ENCODE data around the gene PRSS8.
A peak's percentile ranks its signal among the peaks of the same experiment; 100 is the strongest.

PRSS8 gene

DNA sequence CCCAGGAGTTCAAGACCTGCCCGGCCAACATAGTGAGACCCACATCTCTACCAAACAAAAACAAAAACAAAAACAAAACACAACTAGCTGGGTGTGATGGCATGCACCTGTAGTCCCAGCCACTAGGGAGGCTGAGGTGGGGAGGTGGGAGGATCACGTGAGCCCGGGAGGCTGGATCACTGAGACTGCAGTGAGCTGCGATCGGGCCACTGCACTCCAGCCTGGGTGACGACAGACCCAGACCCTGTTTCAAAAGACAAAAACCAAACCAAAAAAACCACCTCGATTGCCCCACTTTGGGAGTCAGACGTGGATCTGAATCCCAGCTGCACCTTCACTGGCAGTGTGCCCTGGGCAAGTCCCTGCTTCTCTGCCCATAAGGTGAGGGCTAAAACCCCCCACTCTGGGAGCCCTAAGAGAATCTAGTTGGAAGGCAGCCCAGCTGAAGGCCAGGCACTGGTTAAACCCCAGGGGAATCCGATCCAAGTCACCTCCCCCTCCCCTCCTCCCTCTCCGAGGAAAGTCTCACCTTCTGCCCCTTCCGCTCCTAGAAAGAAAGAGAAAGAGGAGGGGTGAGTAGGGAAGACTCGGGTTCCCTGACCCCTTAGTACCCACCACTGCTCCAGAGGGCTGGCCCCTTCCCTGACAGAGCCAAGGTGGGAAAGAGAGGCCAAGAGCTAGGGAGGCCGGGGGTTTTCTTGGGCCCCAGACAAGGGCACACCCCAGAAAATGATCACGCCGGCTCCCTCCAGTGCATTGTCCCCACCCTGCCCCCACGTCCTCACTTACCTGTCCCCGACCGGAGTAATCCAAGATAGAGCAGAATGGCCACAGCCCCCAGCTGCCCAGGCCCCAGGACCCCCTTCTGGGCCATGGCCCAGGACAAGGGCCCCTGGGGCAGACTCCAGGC, 647 bp downstream of the PRSS8 start:
- no peaks in the 10 kb centered on the region for H3K27me3 ChIP-seq (ENCODE audit: control insufficient read depth, insufficient read depth, low read length)
- peaks cover 13% of the 10 kb centered on the region for H3K36me3 ChIP-seq (ENCODE audit: control insufficient read depth, insufficient read depth, low read length)
- peaks cover 25% of the 10 kb centered on the region for H3K4me1 ChIP-seq (ENCODE audit: control insufficient read depth, insufficient read depth, low read length)
- WGBS (ENCODE audit: insufficient coverage, insufficient read length) = no CpG with 5 or more reads among the region's 18 CpGs
- H3K27ac ChIP-seq (ENCODE audit: low read length) = no peak overlapping the region
- DNase-seq (ENCODE audit: low read depth, low spot score) = no peak
- peak overlapping the region; percentile 65 for H3K4me3 ChIP-seq (ENCODE audit: low read length)
- H3K9me3 ChIP-seq (ENCODE audit: control insufficient read depth, insufficient read depth, low read length) = no peaks in the 10 kb centered on the region

DNA sequence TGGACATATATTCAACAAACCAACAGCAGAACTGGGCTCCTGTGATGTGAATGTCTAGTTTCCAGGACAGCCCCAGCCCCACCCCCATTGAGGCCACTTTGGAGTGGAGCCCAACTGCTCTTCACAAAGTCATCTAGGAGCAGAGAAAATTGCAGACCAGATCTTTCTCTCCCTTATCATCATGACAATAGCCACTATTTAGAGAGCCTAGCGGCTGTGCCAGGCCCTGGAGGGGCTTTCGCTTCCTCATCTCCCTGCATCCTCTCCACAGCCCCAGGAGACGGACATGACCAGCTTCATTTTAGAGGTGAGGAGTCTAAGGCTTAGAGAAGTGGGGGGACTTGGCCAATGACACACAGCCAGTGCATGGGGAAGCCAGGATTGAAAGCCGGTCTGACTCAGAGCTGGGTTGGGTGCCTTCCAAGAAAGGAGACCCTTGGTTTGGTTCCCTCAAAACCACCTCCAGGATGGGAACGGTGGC, 1.4 kb downstream of the PRSS8 start:
- no CpG with 5 or more reads among the region's 5 CpGs for WGBS (ENCODE audit: insufficient coverage, insufficient read length)
- Histone ChIP-seq H3K4me3 (ENCODE audit: low read length) (peak overlapping the region; percentile 65; the same call in 1 of the 2 replicates), H3K9me3 (ENCODE audit: control insufficient read depth, insufficient read depth, low read length) (no peaks in the 10 kb centered on the region), H3K36me3 (ENCODE audit: control insufficient read depth, insufficient read depth, low read length) (peaks cover 13% of the 10 kb centered on the region), H3K27ac (ENCODE audit: low read length) (no peak overlapping the region), H3K4me1 (ENCODE audit: control insufficient read depth, insufficient read depth, low read length) (peaks cover 22% of the 10 kb centered on the region), H3K27me3 (ENCODE audit: control insufficient read depth, insufficient read depth, low read length) (no peaks in the 10 kb centered on the region)
- no peak for DNase-seq (ENCODE audit: low read depth, low spot score)

DNA sequence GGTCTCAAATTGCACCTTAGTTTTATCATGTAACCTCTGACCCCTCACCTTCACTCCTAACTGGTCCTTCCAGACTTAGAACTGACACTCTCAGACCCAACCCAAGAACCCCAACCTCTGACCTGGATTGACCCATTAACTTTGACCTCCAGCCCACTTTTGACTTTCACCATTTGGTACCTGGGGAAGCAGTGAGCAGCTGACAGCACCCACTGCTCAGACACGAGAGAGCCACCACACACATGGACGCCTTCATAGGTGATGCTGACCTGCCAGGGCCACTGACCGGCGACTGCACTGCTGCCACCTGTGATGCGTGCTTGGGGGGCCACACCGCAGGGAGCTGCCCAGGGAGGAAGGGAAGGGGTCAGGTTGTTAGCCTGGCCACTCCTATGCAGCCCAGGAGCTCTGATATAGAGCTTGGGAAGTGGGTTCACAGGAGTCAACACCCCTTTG, 2.5 kb downstream of the PRSS8 start:
- no CpG with 5 or more reads among the region's 6 CpGs for WGBS (ENCODE audit: insufficient coverage, insufficient read length)
- peaks cover 13% of the 10 kb centered on the region for H3K36me3 ChIP-seq (ENCODE audit: control insufficient read depth, insufficient read depth, low read length)
- H3K9me3 ChIP-seq (ENCODE audit: control insufficient read depth, insufficient read depth, low read length) = no peaks in the 10 kb centered on the region
- H3K4me3 ChIP-seq (ENCODE audit: low read length) = no peak overlapping the region
- no peaks in the 10 kb centered on the region for H3K27me3 ChIP-seq (ENCODE audit: control insufficient read depth, insufficient read depth, low read length)
- no peak overlapping the region for H3K27ac ChIP-seq (ENCODE audit: low read length)
- peaks cover 17% of the 10 kb centered on the region for H3K4me1 ChIP-seq (ENCODE audit: control insufficient read depth, insufficient read depth, low read length)
- no peak for DNase-seq (ENCODE audit: low read depth, low spot score)

DNA sequence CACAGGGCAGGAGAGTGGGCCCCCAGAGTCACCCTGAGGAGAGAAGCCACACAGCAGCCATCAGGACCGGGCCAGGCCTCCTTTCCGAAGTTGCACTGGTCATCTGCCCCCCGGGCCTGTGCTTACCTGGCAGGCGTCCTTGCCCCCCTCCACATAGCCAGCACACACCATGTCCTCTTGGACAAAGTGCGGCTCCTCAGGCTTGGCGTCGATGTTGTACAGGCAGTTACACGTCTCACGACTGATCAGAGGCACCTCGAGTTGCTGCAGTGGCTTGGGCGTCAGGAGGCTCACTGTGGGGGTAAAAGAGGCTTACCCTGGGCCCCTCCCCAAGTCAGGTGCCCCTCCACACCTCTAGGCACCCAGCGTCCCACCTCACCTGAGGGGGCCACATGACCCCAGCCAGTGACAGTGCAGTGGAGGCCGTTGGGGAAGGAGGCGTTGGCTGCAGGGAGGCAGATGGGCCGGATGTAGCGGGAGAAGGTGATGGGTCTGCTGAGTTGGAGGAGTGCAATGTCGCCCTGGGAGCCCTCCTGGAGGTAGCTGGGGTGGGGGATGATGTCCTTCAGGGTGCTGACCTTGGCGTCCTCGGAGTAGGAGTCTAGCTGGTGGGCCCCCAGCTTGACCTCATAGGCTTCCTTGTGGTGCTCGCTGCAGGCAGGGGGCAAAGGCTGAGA, 3.1 kb downstream of the PRSS8 start:
- H3K36me3 ChIP-seq (ENCODE audit: control insufficient read depth, insufficient read depth, low read length) = peaks cover 13% of the 10 kb centered on the region
- H3K27me3 ChIP-seq (ENCODE audit: control insufficient read depth, insufficient read depth, low read length) = no peaks in the 10 kb centered on the region
- no peak overlapping the region for H3K27ac ChIP-seq (ENCODE audit: low read length)
- WGBS (ENCODE audit: insufficient coverage, insufficient read length) = no CpG with 5 or more reads among the region's 20 CpGs
- peaks cover 17% of the 10 kb centered on the region for H3K4me1 ChIP-seq (ENCODE audit: control insufficient read depth, insufficient read depth, low read length)
- no peaks in the 10 kb centered on the region for H3K9me3 ChIP-seq (ENCODE audit: control insufficient read depth, insufficient read depth, low read length)
- H3K4me3 ChIP-seq (ENCODE audit: low read length) = no peak overlapping the region
- DNase-seq (ENCODE audit: low read depth, low spot score) = no peak

DNA sequence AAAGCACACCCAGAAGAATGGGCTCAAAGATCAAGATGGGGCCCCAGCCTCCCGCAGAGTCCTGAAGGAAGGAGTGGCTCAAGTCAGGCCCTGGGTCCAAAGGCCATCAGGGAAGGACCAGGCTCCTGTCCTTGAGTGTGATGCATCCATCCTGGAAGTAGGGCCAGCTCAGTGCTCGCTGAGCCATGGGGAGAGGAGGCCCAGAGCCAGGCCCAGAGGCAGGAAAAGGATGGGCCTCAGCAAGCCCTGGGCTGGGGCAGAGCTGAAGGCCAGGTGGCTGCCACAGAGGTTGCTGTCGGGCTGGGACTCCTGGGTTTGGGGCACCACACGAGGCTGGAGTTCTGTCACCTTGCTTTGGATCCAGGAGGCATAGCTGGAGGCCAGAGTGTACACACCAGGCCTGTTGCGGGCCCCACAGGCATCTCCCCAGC, 3.7 kb downstream of the PRSS8 start:
- WGBS (ENCODE audit: insufficient coverage, insufficient read length) = no CpG with 5 or more reads among the region's 5 CpGs
- no peak for DNase-seq (ENCODE audit: low read depth, low spot score)
- Histone ChIP-seq H3K4me3 (ENCODE audit: low read length) (no peak overlapping the region), H3K36me3 (ENCODE audit: control insufficient read depth, insufficient read depth, low read length) (peaks cover 13% of the 10 kb centered on the region), H3K4me1 (ENCODE audit: control insufficient read depth, insufficient read depth, low read length) (peaks cover 17% of the 10 kb centered on the region), H3K27ac (ENCODE audit: low read length) (no peak overlapping the region), H3K27me3 (ENCODE audit: control insufficient read depth, insufficient read depth, low read length) (no peaks in the 10 kb centered on the region), H3K9me3 (ENCODE audit: control insufficient read depth, insufficient read depth, low read length) (no peaks in the 10 kb centered on the region)

DNA sequence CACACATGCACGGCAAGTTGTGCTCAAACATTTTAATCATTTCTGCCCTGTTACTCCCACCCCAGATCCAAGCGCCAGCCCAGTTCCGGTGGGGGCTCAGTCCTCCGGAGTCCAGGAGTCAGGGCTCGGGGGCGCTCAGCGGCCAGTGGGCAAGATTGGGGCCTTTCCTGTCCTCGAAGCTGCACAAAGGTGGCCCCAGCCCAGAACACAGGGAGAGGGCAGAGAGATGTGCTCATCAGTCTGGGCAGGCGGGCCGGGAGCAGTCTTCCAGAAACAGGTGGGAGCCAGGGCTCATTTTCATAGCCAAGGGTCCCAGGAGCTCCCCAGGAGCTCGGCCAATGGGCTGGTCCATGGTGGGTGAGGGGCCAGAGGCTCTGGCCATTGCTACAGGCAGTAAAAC, 4.1 kb downstream of the PRSS8 start:
- Histone ChIP-seq H3K4me1 (ENCODE audit: control insufficient read depth, insufficient read depth, low read length) (peaks cover 17% of the 10 kb centered on the region), H3K9me3 (ENCODE audit: control insufficient read depth, insufficient read depth, low read length) (no peaks in the 10 kb centered on the region), H3K36me3 (ENCODE audit: control insufficient read depth, insufficient read depth, low read length) (peaks cover 13% of the 10 kb centered on the region), H3K27ac (ENCODE audit: low read length) (no peak overlapping the region), H3K4me3 (ENCODE audit: low read length) (no peak overlapping the region), H3K27me3 (ENCODE audit: control insufficient read depth, insufficient read depth, low read length) (no peaks in the 10 kb centered on the region)
- WGBS (ENCODE audit: insufficient coverage, insufficient read length) = no CpG with 5 or more reads among the region's 11 CpGs
- DNase-seq (ENCODE audit: low read depth, low spot score) = no peak

DNA sequence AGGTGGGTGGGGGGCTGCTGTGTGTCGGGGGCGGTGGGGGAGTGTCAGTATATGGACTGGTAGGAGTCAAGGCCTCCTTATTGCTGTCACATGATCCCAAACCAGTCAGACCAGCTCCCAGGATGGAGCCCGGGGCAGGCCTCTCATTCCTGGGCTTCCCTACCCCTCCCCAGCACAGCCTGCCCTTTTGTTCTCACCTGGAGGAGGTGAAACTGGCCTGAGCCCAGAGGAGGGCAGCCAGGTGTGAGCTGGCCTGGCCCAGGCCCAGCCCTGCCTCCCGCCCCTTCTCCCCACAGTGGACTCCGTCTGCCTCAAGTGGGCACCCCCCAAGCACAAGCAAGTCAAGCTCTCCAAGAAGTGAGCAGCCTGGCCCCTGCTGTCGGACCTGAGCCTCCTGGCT, 4.6 kb downstream of the PRSS8 start:
- Histone ChIP-seq H3K27ac (ENCODE audit: low read length) (no peak overlapping the region), H3K4me3 (ENCODE audit: low read length) (no peak overlapping the region), H3K36me3 (ENCODE audit: control insufficient read depth, insufficient read depth, low read length) (peaks cover 13% of the 10 kb centered on the region), H3K9me3 (ENCODE audit: control insufficient read depth, insufficient read depth, low read length) (no peaks in the 10 kb centered on the region), H3K27me3 (ENCODE audit: control insufficient read depth, insufficient read depth, low read length) (no peaks in the 10 kb centered on the region), H3K4me1 (ENCODE audit: control insufficient read depth, insufficient read depth, low read length) (peaks cover 16% of the 10 kb centered on the region)
- no peak for DNase-seq (ENCODE audit: low read depth, low spot score)
- no CpG with 5 or more reads among the region's 6 CpGs for WGBS (ENCODE audit: insufficient coverage, insufficient read length)

DNA sequence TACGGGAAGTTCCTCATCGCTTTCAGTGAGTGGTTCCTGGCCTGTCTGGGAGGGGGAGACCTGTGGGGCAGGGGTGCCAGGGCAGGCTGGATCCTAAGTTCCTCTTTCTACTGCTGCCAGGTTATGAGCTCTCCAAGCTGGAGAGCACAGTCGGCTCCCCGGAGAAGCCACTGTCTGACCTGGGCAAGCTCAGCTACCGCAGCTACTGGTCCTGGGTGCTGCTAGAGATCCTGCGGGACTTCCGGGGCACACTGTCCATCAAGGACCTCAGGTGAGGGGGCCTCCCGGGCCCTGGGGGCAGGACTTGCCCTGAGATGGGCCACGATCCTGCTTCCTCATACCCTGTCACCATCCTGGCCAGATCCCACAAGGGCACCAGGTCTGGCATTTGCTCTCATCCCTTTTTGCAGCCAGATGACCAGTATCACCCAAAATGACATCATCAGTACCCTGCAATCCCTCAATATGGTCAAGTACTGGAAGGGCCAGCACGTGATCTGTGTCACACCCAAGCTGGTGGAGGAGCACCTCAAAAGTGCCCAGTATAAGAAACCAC, 5.1 kb downstream of the PRSS8 start:
- no peak for DNase-seq (ENCODE audit: low read depth, low spot score)
- no peak overlapping the region for H3K27ac ChIP-seq (ENCODE audit: low read length)
- H3K9me3 ChIP-seq (ENCODE audit: control insufficient read depth, insufficient read depth, low read length) = no peaks in the 10 kb centered on the region
- peaks cover 14% of the 10 kb centered on the region for H3K4me1 ChIP-seq (ENCODE audit: control insufficient read depth, insufficient read depth, low read length)
- no peak overlapping the region for H3K4me3 ChIP-seq (ENCODE audit: low read length)
- H3K36me3 ChIP-seq (ENCODE audit: control insufficient read depth, insufficient read depth, low read length) = peaks cover 13% of the 10 kb centered on the region
- H3K27me3 ChIP-seq (ENCODE audit: control insufficient read depth, insufficient read depth, low read length) = no peaks in the 10 kb centered on the region
- no CpG with 5 or more reads among the region's 10 CpGs for WGBS (ENCODE audit: insufficient coverage, insufficient read length)

DNA sequence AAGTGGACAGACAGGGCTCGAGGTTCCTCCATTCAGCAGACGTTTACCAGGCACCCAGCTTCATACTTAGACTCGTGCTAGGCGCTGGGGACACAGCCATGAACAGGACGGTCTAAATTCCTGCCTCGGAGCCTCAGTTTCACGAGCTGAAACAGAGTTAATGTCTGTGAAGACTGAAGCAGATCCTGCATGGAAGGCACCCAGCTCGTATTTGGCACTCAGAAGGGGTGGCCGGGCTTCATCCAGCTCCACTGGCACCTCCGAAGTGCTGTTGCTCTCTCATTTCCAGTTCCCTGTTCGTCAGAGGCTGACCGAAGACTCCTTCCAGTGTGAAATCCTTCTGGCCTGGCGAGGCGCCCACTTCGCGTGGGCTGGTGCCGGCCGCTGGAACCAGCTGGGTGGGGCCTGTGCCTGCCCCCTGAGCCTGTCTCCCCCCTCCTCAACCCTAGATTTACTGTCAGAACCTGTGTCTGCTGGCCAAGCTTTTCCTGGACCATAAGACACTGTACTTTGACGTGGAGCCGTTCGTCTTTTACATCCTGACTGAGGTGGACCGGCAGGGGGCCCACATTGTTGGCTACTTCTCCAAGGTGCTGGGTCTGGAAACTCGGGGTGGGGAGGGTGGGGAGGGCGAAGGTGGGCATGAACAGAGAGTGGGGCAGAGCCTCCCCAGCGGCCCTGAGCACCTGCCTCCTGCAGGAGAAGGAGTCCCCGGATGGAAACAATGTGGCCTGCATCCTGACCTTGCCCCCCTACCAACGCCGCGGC, 5.8 kb downstream of the PRSS8 start:
- no CpG with 5 or more reads among the region's 29 CpGs for WGBS (ENCODE audit: insufficient coverage, insufficient read length)
- no peak overlapping the region for H3K27ac ChIP-seq (ENCODE audit: low read length)
- H3K36me3 ChIP-seq (ENCODE audit: control insufficient read depth, insufficient read depth, low read length) = peaks cover 13% of the 10 kb centered on the region
- H3K27me3 ChIP-seq (ENCODE audit: control insufficient read depth, insufficient read depth, low read length) = no peaks in the 10 kb centered on the region
- H3K9me3 ChIP-seq (ENCODE audit: control insufficient read depth, insufficient read depth, low read length) = no peaks in the 10 kb centered on the region
- DNase-seq (ENCODE audit: low read depth, low spot score) = no peak
- peaks cover 14% of the 10 kb centered on the region for H3K4me1 ChIP-seq (ENCODE audit: control insufficient read depth, insufficient read depth, low read length)
- H3K4me3 ChIP-seq (ENCODE audit: low read length) = no peak overlapping the region

Data from iPS DF 6.9 (cell line).